ENCODE results near the gene ADH1C.

ADH1C gene

DNA sequence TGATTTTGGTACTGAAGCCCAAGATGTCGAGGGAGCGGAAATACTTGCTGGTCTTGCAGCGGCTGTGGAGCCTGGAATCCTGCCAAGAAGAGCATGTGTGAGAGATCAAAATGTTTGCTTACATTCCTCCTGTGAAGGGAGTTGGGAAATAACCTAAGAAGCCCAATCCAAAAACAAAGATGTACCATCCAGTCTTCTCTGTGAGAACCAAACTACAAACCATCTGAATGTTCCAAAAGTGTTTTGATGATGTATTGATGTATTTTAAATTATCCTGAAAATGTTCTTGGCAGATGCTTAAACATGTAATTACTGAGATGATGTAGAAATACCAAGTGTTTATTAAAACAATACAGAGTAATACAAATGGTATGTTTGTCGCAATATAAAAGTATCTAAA lies 51.6 kb downstream of the ADH1C start:
- DNase-seq, result no peak

DNA sequence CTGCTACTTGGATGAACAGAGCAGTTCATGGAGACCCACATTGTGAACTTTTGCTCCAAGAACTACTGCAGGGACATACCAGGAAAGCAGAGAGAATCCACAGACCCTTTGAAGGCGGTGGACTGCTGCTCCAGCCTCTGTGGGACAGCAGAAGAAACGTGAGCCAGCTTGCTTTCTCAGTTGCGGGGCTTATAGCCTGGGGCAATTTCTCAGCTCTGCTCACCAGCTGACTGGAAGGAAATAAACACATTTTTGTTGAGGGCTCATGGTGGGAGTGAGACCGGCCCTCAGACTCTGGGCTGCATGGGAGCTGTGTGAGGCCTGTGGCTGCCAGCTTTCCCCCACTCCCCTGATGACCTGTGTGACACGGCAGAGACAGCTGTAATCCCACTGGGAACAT lies 59.2 kb downstream of the ADH1C start:
- no peak for DNase-seq

DNA sequence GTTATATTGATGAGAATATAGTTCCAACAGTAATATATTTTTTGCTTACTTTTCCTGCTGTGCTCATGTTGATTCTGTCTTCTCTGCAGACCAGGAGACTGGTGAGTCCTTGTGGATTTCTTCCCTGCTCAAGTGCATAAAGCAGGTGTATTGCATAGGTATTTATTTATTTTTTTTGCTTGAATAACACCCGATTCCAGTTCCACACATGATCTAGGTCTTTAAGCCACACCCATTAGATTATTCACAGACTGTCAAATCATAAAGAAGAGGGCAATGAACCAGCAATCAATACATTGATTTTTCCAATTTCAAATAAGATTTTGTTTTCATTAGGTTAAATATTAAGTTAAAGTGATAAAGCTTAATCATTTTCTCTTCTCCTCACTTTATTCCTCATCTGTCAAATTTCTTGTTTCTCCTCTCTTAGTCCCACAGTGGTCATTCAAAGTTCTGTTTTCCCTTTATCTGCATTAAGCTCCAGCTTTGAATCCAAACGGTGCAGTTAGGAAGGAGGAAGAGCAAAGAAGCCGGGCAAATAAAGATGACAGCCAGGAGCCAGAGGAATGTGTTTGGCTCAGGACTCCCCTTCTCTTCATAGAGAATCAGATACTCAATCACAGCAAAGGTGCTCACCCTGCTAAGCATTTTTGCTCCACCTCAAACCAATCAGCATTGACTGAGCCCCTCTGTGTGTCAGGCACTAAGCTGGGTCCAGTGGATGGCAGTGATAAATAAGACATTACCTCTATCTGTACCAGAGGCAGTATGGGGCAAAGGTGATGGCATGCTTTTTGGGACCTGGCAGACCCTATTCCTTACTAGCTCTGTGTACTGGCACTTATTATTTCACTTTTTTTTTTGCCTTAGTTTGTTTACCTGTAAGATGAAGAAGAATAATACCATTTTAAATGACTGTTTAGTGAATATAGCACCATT lies 61.4 kb downstream of the ADH1C start, which contains the start of gene ADH1A:
TSS of gene ADH1A (minus strand) at position 138 of the 939 bp plus-strand sequence. CDS start at position 67, 71 bp downstream.
- DNase-seq, result no peak
